ENCODE results near the gene ZNF341.

GRCh38 chr20:33791959-33792597 lies 60.3 kb downstream of the ZNF341 start:
- TF ChIP-seq EZH2 (IDR thresholded peaks at IDR 0.05; ENCODE audit: low read length) (no peak), CTCF (optimal IDR thresholded peaks at IDR 0.05 in 1 of 3, IDR thresholded peaks at IDR 0.05 in 1 of 3, conservative IDR thresholded peaks at IDR 0.05 in 1 of 3; ENCODE audit: extremely low read depth in 1 of 3, insufficient read depth in 2 of 3, low read length in 3 of 3) (peak; percentile 63 to 75 (median 64))

All from keratinocyte (primary cell).